ENCODE data around the gene LUC7L2. TPM values are rescaled to one million over a fixed set of nuclear protein-coding genes. Genes with fewer than 3 reads are reported as not detected.

The LUC7L2 gene
- total and polyA plus RNA-seq, 9 of the 15 experiments (the other 6 are each of a cell fraction or from before 2014, with no cell fraction given) = 56.1 to 207 (median 141) TPM

- TF ChIP-seq ZFP36 (IDR thresholded peaks at IDR 0.05; ENCODE audit: low read depth, low read length, partially characterized antibody) (no peak), SMARCA4 (IDR thresholded peaks at IDR 0.05) (peak; percentile 28; the same call in 1 of the 2 replicates), RHOXF2B (CRISPR knock-in tag; conservative IDR thresholded peaks at IDR 0.05) (no peak), MAFK (IDR thresholded peaks at IDR 0.05; ENCODE audit: low read length) (peak; percentile 56; the same call in 1 of the 2 replicates), RUNX1 (IDR thresholded peaks at IDR 0.05; ENCODE audit: low read depth) (no peak), ZFP91 (CRISPR knock-in tag; IDR thresholded peaks at IDR 0.05) (no peak), ZNF41 (CRISPR knock-in tag; conservative IDR thresholded peaks at IDR 0.05) (no peak), SAFB (IDR thresholded peaks at IDR 0.05; ENCODE audit: borderline replicate concordance, low read depth, low read length) (no peak), RCOR1 (IDR thresholded peaks at IDR 0.05; ENCODE audit: borderline replicate concordance in 1 of 2, low read depth in 2 of 2, low read length in 2 of 2) (no peak), ATF7 (IDR thresholded peaks at IDR 0.05) (no peak), PRPF4 (IDR thresholded peaks at IDR 0.05; ENCODE audit: insufficient read depth, low read depth, low read length, poor library complexity, severe bottlenecking) (no peak), ZNF655 (CRISPR knock-in tag; IDR thresholded peaks at IDR 0.05) (no peak), RFX5 (IDR thresholded peaks at IDR 0.05; ENCODE audit: low read depth, low read length) (no peak)
- TF ChIP-seq, protein P1, sequence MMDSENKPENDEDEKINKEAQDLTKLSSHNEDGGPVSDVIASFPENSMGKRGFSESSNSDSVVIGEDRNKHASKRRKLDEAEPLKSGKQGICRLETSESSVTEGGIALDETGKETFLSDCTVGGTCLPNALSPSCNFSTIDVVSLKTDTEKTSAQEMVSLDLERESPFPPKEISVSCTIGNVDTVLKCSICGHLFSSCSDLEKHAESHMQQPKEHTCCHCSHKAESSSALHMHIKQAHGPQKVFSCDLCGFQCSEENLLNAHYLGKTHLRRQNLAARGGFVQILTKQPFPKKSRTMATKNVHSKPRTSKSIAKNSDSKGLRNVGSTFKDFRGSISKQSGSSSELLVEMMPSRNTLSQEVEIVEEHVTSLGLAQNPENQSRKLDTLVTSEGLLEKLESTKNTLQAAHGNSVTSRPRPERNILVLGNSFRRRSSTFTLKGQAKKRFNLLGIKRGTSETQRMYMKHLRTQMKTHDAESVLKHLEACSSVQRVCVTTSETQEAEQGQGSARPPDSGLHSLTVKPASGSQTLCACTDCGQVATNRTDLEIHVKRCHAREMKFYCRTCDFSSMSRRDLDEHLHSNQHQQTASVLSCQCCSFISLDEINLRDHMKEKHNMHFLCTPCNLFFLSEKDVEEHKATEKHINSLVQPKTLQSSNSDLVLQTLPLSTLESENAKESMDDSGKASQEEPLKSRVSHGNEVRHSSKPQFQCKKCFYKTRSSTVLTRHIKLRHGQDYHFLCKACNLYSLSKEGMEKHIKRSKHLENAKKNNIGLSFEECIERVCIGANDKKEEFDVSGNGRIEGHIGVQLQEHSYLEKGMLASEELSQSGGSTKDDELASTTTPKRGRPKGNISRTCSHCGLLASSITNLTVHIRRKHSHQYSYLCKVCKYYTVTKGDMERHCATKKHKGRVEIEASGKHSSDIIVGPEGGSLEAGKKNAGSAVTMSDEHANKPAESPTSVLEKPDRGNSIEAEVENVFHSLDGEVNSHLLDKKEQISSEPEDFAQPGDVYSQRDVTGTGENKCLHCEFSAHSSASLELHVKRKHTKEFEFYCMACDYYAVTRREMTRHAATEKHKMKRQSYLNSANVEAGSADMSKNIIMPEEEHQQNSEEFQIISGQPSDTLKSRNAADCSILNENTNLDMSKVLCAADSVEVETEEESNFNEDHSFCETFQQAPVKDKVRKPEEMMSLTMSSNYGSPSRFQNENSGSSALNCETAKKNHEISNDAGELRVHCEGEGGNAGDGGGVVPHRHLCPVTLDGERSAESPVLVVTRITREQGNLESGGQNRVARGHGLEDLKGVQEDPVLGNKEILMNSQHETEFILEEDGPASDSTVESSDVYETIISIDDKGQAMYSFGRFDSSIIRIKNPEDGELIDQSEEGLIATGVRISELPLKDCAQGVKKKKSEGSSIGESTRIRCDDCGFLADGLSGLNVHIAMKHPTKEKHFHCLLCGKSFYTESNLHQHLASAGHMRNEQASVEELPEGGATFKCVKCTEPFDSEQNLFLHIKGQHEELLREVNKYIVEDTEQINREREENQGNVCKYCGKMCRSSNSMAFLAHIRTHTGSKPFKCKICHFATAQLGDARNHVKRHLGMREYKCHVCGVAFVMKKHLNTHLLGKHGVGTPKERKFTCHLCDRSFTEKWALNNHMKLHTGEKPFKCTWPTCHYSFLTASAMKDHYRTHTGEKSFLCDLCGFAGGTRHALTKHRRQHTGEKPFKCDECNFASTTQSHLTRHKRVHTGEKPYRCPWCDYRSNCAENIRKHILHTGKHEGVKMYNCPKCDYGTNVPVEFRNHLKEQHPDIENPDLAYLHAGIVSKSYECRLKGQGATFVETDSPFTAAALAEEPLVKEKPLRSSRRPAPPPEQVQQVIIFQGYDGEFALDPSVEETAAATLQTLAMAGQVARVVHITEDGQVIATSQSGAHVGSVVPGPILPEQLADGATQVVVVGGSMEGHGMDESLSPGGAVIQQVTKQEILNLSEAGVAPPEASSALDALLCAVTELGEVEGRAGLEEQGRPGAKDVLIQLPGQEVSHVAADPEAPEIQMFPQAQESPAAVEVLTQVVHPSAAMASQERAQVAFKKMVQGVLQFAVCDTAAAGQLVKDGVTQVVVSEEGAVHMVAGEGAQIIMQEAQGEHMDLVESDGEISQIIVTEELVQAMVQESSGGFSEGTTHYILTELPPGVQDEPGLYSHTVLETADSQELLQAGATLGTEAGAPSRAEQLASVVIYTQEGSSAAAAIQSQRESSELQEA (IDR thresholded peaks at IDR 0.05; ENCODE audit: low read depth) = no peak
- TF ChIP-seq, protein P2, sequence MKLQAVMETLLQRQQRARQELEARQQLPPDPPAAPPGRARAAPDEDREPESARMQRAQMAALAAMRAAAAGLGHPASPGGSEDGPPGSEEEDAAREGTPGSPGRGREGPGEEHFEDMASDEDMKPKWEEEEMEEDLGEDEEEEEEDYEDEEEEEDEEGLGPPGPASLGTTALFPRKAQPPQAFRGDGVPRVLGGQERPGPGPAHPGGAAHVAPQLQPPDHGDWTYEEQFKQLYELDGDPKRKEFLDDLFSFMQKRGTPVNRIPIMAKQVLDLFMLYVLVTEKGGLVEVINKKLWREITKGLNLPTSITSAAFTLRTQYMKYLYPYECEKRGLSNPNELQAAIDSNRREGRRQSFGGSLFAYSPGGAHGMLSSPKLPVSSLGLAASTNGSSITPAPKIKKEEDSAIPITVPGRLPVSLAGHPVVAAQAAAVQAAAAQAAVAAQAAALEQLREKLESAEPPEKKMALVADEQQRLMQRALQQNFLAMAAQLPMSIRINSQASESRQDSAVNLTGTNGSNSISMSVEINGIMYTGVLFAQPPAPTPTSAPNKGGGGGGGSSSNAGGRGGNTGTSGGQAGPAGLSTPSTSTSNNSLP (IDR thresholded peaks at IDR 0.05; ENCODE audit: borderline replicate concordance, low read depth, low read length) = no peak
Observed at GRCh38 chr7:139471740-139472353, 112.2 kb downstream of the LUC7L2 start (continued).
